ENCODE measurements around the gene NT5C2. TPM values are rescaled to one million over a fixed set of nuclear protein-coding genes. Genes with fewer than 3 reads are reported as not detected.
"Not testable (repeated sequence)": the region's sequence is repeated elsewhere in the genome, so short reads cannot be mapped to it uniquely, and the experiment has no call there.

The NT5C2 gene
- total RNA-seq, 1 experiment from 2014 or later = 70.0 TPM

- Mint-ChIP-seq H3K27me3 (ENCODE audit: unreplicated experiment) (no peaks in the 10 kb centered on the region), H3K27ac (ENCODE audit: unreplicated experiment) (no peak overlapping the region), H3K9me3 (ENCODE audit: low read depth, unreplicated experiment) (peaks cover 2% of the 10 kb centered on the region), H3K4me3 (ENCODE audit: low read depth, unreplicated experiment) (no peak overlapping the region), H3K36me3 (ENCODE audit: insufficient read depth, unreplicated experiment) (peaks cover 31% of the 10 kb centered on the region), H3K4me1 (ENCODE audit: low read depth, unreplicated experiment) (no peaks in the 10 kb centered on the region)
- BruUV-seq (replicated peaks) = no TSS peak
- intact Hi-C loops (cut with micrococcal nuclease; ENCODE audit: unreplicated experiment) = no loop called here
- no peak for DNase-seq
- no peak for TF ChIP-seq CTCF (IDR thresholded peaks at IDR 0.05; ENCODE audit: unreplicated experiment)
- CTCF ChIA-PET = no interaction called here
Observed at GRCh38 chr10:103130910-103131309, 62.2 kb downstream of the NT5C2 start.

GRCh38 chr10:103130180-103130579 is 62.9 kb downstream of the NT5C2 start:
- intact Hi-C loops (cut with micrococcal nuclease; ENCODE audit: unreplicated experiment); H3K27ac Mint-ChIP-seq (ENCODE audit: unreplicated experiment); DNase-seq; CTCF ChIA-PET; BruUV-seq (replicated peaks); H3K4me3 Mint-ChIP-seq (ENCODE audit: low read depth, unreplicated experiment); H3K27me3 Mint-ChIP-seq (ENCODE audit: unreplicated experiment); H3K4me1 Mint-ChIP-seq (ENCODE audit: low read depth, unreplicated experiment); H3K9me3 Mint-ChIP-seq (ENCODE audit: low read depth, unreplicated experiment): not testable (repeated sequence)
- H3K36me3 Mint-ChIP-seq (ENCODE audit: insufficient read depth, unreplicated experiment) = peaks cover 27% of the 10 kb centered on the region

GRCh38 chr10:103127241-103127640 is 65.8 kb downstream of the NT5C2 start:
- no TSS peak for BruUV-seq (replicated peaks)
- H3K9me3 Mint-ChIP-seq (ENCODE audit: low read depth, unreplicated experiment) = no peaks in the 10 kb centered on the region
- H3K4me1 Mint-ChIP-seq (ENCODE audit: low read depth, unreplicated experiment) = no peaks in the 10 kb centered on the region
- DNase-seq = no peak
- CTCF ChIA-PET = no interaction called here
- TF ChIP-seq CTCF (IDR thresholded peaks at IDR 0.05; ENCODE audit: unreplicated experiment) = no peak
- no peak overlapping the region for H3K4me3 Mint-ChIP-seq (ENCODE audit: low read depth, unreplicated experiment)
- H3K36me3 Mint-ChIP-seq (ENCODE audit: insufficient read depth, unreplicated experiment) = peaks cover 12% of the 10 kb centered on the region
- no peaks in the 10 kb centered on the region for H3K27me3 Mint-ChIP-seq (ENCODE audit: unreplicated experiment)
- no peak overlapping the region for H3K27ac Mint-ChIP-seq (ENCODE audit: unreplicated experiment)
- intact Hi-C loops (cut with micrococcal nuclease; ENCODE audit: unreplicated experiment) = no loop called here

GRCh38 chr10:103125323-103126267 is 67.5 kb downstream of the NT5C2 start:
- H3K36me3 Mint-ChIP-seq (ENCODE audit: insufficient read depth, unreplicated experiment) = peaks cover 6% of the 10 kb centered on the region

More at GRCh38 chr10:103125323-103126267, 67.5 kb downstream of the NT5C2 start:
- no TSS peak for BruUV-seq (replicated peaks)
- Mint-ChIP-seq H3K4me3 (ENCODE audit: low read depth, unreplicated experiment) (no peak overlapping the region), H3K4me1 (ENCODE audit: low read depth, unreplicated experiment) (no peaks in the 10 kb centered on the region), H3K27ac (ENCODE audit: unreplicated experiment) (no peak overlapping the region), H3K9me3 (ENCODE audit: low read depth, unreplicated experiment) (no peaks in the 10 kb centered on the region), H3K27me3 (ENCODE audit: unreplicated experiment) (no peaks in the 10 kb centered on the region)
- no peak for TF ChIP-seq CTCF (IDR thresholded peaks at IDR 0.05; ENCODE audit: unreplicated experiment)
- DNase-seq = no peak
- CTCF ChIA-PET = no interaction called here
- intact Hi-C loops (cut with micrococcal nuclease; ENCODE audit: unreplicated experiment) = no loop called here
